Ishikawa (cell line): ENCODE data around the gene PRUNE2.

Experiments
- CEBPB ChIP-seq: IDR thresholded peaks from 2 replicates; pipeline ENCODE4 v1.6.1; 2012
- CREB1 ChIP-seq: IDR thresholded peaks from 2 replicates; pipeline ENCODE4 v1.6.1; 2012; ENCODE audit warnings: low read depth
- EGR1 ChIP-seq: IDR thresholded peaks from 2 replicates; pipeline ENCODE4 v1.6.1; 2012
- EP300 ChIP-seq: IDR thresholded peaks from 2 replicates; pipeline ENCODE4 v1.6.1; 2012; ENCODE audit warnings: borderline replicate concordance
- FOXM1 ChIP-seq: IDR thresholded peaks from 2 replicates; pipeline ENCODE4 v1.6.1; 2012; ENCODE audit warnings: low read depth, borderline replicate concordance
- NFIC ChIP-seq: IDR thresholded peaks from 2 replicates; pipeline ENCODE4 v1.6.1; 2012
- RAD21 ChIP-seq: IDR thresholded peaks from 2 replicates; pipeline ENCODE4 v1.6.1; 2012; ENCODE audit warnings: low read depth
- TAF1 ChIP-seq: IDR thresholded peaks from 2 replicates; pipeline ENCODE4 v1.6.1; 2012; ENCODE audit warnings: low read depth, mild to moderate bottlenecking
- TCF12 ChIP-seq: IDR thresholded peaks from 2 replicates; pipeline ENCODE4 v1.6.1; 2012; ENCODE audit warnings: low read depth
- TEAD4 ChIP-seq: IDR thresholded peaks from 2 replicates; pipeline ENCODE4 v1.6.1; 2012
- YY1 ChIP-seq: IDR thresholded peaks from 2 replicates; pipeline ENCODE4 v1.6.1; 2012; ENCODE audit warnings: low read depth
- ZBTB7A ChIP-seq: IDR thresholded peaks from 2 replicates; pipeline ENCODE4 v1.6.1; 2012; ENCODE audit warnings: low read depth
- TF ChIP-seq, protein P1 (sequence below): IDR thresholded peaks from 2 replicates; pipeline ENCODE4 v1.6.1; 2012
- TF ChIP-seq, protein P2 (sequence below): IDR thresholded peaks from 2 replicates; pipeline ENCODE4 v1.6.1; 2012
- TF ChIP-seq, protein P3 (sequence below): IDR thresholded peaks from 2 replicates; pipeline ENCODE4 v1.6.1; 2012; ENCODE audit warnings: low read depth, mild to moderate bottlenecking

PRUNE2 gene

GRCh38 chr9:76571288-76571687 is 334.6 kb downstream of the PRUNE2 start:
- TF ChIP-seq, protein P1, sequence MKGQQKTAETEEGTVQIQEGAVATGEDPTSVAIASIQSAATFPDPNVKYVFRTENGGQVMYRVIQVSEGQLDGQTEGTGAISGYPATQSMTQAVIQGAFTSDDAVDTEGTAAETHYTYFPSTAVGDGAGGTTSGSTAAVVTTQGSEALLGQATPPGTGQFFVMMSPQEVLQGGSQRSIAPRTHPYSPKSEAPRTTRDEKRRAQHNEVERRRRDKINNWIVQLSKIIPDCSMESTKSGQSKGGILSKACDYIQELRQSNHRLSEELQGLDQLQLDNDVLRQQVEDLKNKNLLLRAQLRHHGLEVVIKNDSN, result no peak
- TF ChIP-seq TAF1 (no peak), EGR1 (no peak), NFIC (no peak), ZBTB7A (no peak), EP300 (no peak), YY1 (no peak), CEBPB (no peak)
- TF ChIP-seq, protein P2, sequence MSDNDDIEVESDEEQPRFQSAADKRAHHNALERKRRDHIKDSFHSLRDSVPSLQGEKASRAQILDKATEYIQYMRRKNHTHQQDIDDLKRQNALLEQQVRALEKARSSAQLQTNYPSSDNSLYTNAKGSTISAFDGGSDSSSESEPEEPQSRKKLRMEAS, result no peak
- TF ChIP-seq, protein P3, sequence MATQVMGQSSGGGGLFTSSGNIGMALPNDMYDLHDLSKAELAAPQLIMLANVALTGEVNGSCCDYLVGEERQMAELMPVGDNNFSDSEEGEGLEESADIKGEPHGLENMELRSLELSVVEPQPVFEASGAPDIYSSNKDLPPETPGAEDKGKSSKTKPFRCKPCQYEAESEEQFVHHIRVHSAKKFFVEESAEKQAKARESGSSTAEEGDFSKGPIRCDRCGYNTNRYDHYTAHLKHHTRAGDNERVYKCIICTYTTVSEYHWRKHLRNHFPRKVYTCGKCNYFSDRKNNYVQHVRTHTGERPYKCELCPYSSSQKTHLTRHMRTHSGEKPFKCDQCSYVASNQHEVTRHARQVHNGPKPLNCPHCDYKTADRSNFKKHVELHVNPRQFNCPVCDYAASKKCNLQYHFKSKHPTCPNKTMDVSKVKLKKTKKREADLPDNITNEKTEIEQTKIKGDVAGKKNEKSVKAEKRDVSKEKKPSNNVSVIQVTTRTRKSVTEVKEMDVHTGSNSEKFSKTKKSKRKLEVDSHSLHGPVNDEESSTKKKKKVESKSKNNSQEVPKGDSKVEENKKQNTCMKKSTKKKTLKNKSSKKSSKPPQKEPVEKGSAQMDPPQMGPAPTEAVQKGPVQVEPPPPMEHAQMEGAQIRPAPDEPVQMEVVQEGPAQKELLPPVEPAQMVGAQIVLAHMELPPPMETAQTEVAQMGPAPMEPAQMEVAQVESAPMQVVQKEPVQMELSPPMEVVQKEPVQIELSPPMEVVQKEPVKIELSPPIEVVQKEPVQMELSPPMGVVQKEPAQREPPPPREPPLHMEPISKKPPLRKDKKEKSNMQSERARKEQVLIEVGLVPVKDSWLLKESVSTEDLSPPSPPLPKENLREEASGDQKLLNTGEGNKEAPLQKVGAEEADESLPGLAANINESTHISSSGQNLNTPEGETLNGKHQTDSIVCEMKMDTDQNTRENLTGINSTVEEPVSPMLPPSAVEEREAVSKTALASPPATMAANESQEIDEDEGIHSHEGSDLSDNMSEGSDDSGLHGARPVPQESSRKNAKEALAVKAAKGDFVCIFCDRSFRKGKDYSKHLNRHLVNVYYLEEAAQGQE, result no peak

- TF ChIP-seq, protein P1, result no peak
- TF ChIP-seq YY1, result no peak
- no peak for TF ChIP-seq ZBTB7A
- TF ChIP-seq CREB1, result no peak
- TF ChIP-seq TEAD4, result no peak
- no peak for TF ChIP-seq FOXM1
- no peak for TF ChIP-seq EGR1
- no peak for TF ChIP-seq RAD21
These were observed 335.1 kb downstream of the PRUNE2 start for GRCh38 chr9:76570826-76571225.

GRCh38 chr9:76567086-76567485 is 338.8 kb downstream of the PRUNE2 start:
- TF ChIP-seq CEBPB (no peak), TCF12 (no peak), NFIC (no peak), RAD21 (no peak), TEAD4 (no peak)

DNA sequence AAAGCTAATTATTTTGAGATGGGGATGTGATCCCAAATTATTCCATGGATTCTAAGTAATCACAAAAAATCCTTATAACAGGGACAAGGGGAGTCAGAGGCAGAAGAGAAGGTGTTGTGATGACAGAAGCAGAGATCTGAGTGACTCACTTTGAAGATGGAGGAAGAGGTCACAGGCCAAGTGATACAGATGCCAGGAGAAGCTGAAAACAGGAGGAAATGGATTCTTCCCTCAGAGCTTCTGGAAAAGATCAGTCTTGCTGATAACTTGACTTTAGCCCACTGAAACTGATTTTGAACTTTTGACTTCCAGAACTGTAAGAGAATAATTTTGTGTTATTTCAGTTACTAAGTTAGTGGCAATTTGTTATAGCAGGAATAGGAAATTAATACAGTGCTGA is 341.6 kb downstream of the PRUNE2 start:
- TF ChIP-seq CREB1 (no peak), RAD21 (no peak), NFIC (no peak), ZBTB7A (no peak), FOXM1 (no peak), CEBPB (no peak), TAF1 (no peak), EGR1 (no peak), EP300 (no peak), YY1 (no peak), TEAD4 (no peak)
- TF ChIP-seq, protein P2, result no peak
- TF ChIP-seq, protein P1, result no peak
- TF ChIP-seq, protein P3, result no peak

- no peak for TF ChIP-seq EGR1
- TF ChIP-seq, protein P2, result no peak
- no peak for TF ChIP-seq RAD21
- TF ChIP-seq CREB1, result no peak
- TF ChIP-seq YY1, result no peak
- no peak for TF ChIP-seq TCF12
- no peak for TF ChIP-seq CEBPB
- TF ChIP-seq TAF1, result no peak
These were observed 343.4 kb downstream of the PRUNE2 start for GRCh38 chr9:76562511-76562911.

DNA sequence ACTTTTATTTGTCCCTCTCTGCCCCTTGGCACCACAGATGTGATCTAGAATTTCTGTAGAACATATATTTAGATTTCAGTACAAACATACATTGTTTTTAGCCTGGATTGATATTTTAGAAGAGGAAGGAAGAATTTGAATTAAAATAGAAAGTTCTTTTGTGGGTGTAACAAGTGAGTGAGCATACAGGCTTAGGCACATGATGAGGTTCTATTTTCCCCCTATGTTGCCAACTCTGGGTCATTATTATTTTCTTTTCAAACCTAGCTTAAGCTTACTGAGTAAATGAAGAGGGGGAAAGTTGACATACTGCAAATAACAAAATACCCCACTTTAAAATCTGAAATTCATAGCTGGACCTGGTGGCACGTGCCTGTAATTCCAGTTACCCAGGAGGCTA is 344.0 kb downstream of the PRUNE2 start:
- no peak for TF ChIP-seq EP300
